IMR-90 (cell line): ENCODE results near the gene SLC25A41. TPM values are rescaled to one million over a fixed set of nuclear protein-coding genes. Genes with fewer than 3 reads are reported as not detected.

Experiments used
- ATAC-seq: fragments of 200-7000 bp; cut with Tn5 transposase; 2 replicates; pipeline ENCODE4 v1.9.1; 2020; ENCODE audit warnings: low read depth, mild to moderate bottlenecking, moderate library complexity
- BruUV-seq: library from RNA; stranded (reverse); fragments of 400-500 nt; replicated peaks from 2 replicates; lab custom pipeline; 2021; lab: Mats Ljungman, UMichigan
- CTCF ChIA-PET: fragments of 300-600 bp; formaldehyde crosslinking; extraction: SDS; loops from one replicate; lab custom pipeline; 2021; ENCODE audit warnings: antibody characterized with exemption; lab: Yijun Ruan, JAX
- POLR2A ChIA-PET: fragments of 300-600 bp; sonication (Branson Sonifier 250); formaldehyde crosslinking; loops from one replicate; lab custom pipeline; 2022; ENCODE audit warnings: antibody characterized with exemption; ENCODE audit not compliant: unreplicated experiment; lab: Charles Lee
- DNase-seq: peaks from one replicate; pipeline ENCODE4 v3.0.0; 2013
- H2AFZ ChIP-seq: replicated peaks from 2 replicates; pipeline ENCODE3; 2013; ENCODE audit warnings: low read length, mild to moderate bottlenecking; ENCODE audit not compliant: poor library complexity
- H2AK5ac ChIP-seq: 2 replicates; pipeline ENCODE4 v1.6.1; 2013; ENCODE audit warnings: low read depth, low read length, inconsistent platforms
- H2AK9ac ChIP-seq: replicated peaks from 2 replicates; pipeline ENCODE3; 2013; ENCODE audit warnings: mild to moderate bottlenecking, low read depth, low read length, moderate library complexity; ENCODE audit not compliant: poor library complexity
- H2BK120ac ChIP-seq: 2 replicates; pipeline ENCODE4 v1.6.1; 2013; ENCODE audit warnings: low read depth, low read length, inconsistent platforms
- H2BK15ac ChIP-seq: 3 replicates; pipeline ENCODE4 v1.6.1; 2013; ENCODE audit warnings: low read depth, low read length, inconsistent platforms
- H2BK20ac ChIP-seq: 2 replicates; pipeline ENCODE4 v1.6.1; 2013; ENCODE audit warnings: low read depth, mild to moderate bottlenecking, inconsistent platforms, low read length, moderate library complexity
- H2BK5ac ChIP-seq: 2 replicates; pipeline ENCODE4 v1.6.1; 2013; ENCODE audit warnings: mild to moderate bottlenecking, low read depth, low read length, inconsistent platforms; ENCODE audit not compliant: poor library complexity, severe bottlenecking
- H3K14ac ChIP-seq: replicated peaks from 2 replicates; pipeline ENCODE4 v1.6.1; 2013; ENCODE audit warnings: low read depth, low read length, inconsistent platforms
- H3K18ac ChIP-seq: 2 replicates; pipeline ENCODE4 v1.6.1; 2013; ENCODE audit warnings: low read depth, low read length, control low read depth
- H3K23ac ChIP-seq: 2 replicates; pipeline ENCODE4 v1.6.1; 2013; ENCODE audit warnings: low read depth, low read length, inconsistent platforms
- H3K27ac ChIP-seq: 2 replicates; pipeline ENCODE4 v1.5.1; 2013; ENCODE audit warnings: mild to moderate bottlenecking, control low read depth, low read length; ENCODE audit not compliant: insufficient read depth
- H3K27me3 ChIP-seq: 2 replicates; pipeline ENCODE4 v1.6.1; 2013; ENCODE audit warnings: low read length; ENCODE audit not compliant: control insufficient read depth, insufficient read depth
- H3K36me3 ChIP-seq: 2 replicates; pipeline ENCODE4 v1.6.1; 2013; ENCODE audit warnings: low read length, mixed read lengths; ENCODE audit not compliant: control insufficient read depth, insufficient read depth
- H3K4ac ChIP-seq: 2 replicates; pipeline ENCODE4 v1.6.1; 2013; ENCODE audit warnings: low read depth, low read length, inconsistent platforms
- H3K4me1 ChIP-seq: 2 replicates; pipeline ENCODE4 v1.6.1; 2013; ENCODE audit warnings: low read length, mixed read lengths; ENCODE audit not compliant: control insufficient read depth, insufficient read depth
- H3K4me2 ChIP-seq: 2 replicates; pipeline ENCODE4 v1.6.1; 2013; ENCODE audit warnings: low read depth, mild to moderate bottlenecking, control low read depth, low read length, moderate library complexity
- H3K4me3 ChIP-seq: 2 replicates; pipeline ENCODE4 v1.5.1; 2013; ENCODE audit warnings: low read depth, mild to moderate bottlenecking, control low read depth, low read length, moderate library complexity; ENCODE audit not compliant: insufficient read depth
- H3K56ac ChIP-seq: 2 replicates; pipeline ENCODE4 v1.6.1; 2013; ENCODE audit warnings: low read length, inconsistent platforms; ENCODE audit not compliant: insufficient read depth; ENCODE audit errors: extremely low read depth
- H3K79me1 ChIP-seq, 2 experiments: 2 replicates each; pipeline ENCODE4 v1.6.1; 2013; ENCODE audit warnings: low read length in 2 of 2, inconsistent platforms in 1 of 2, low read depth in 1 of 2
- H3K9ac ChIP-seq: 2 replicates; pipeline ENCODE4 v1.6.1; 2013; ENCODE audit warnings: low read depth, low read length, control low read depth
- H3K9me1 ChIP-seq: 2 replicates; pipeline ENCODE4 v1.6.1; 2013; ENCODE audit warnings: low read length, inconsistent platforms; ENCODE audit not compliant: insufficient read depth
- H3K9me3 ChIP-seq: 2 replicates; pipeline ENCODE4 v1.6.1; 2013; ENCODE audit warnings: low read length; ENCODE audit not compliant: control insufficient read depth, insufficient read depth
- H4K20me1 ChIP-seq: 2 replicates; pipeline ENCODE4 v1.6.1; 2013; ENCODE audit warnings: low read length, inconsistent platforms; ENCODE audit not compliant: insufficient read depth
- H4K5ac ChIP-seq: 2 replicates; pipeline ENCODE4 v1.6.1; 2013; ENCODE audit warnings: mild to moderate bottlenecking, low read depth, low read length, control low read depth
- H4K8ac ChIP-seq, 2 experiments: 2 replicates each; pipeline ENCODE4 v1.6.1; 2013; ENCODE audit warnings: low read depth in 2 of 2, low read length in 2 of 2, control low read depth in 1 of 2, inconsistent platforms in 1 of 2
- H4K91ac ChIP-seq: 2 replicates; pipeline ENCODE4 v1.6.1; 2013; ENCODE audit warnings: low read depth, low read length, inconsistent platforms; ENCODE audit not compliant: insufficient read depth
- CEBPB ChIP-seq: IDR thresholded peaks from 2 replicates; pipeline ENCODE4 v1.6.1; 2012; ENCODE audit warnings: low read depth, low read length, improper control_type of control experiment
- CHD1 ChIP-seq: IDR thresholded peaks from 2 replicates; pipeline ENCODE4 v1.6.1; 2012; ENCODE audit warnings: low read depth, low read length, improper control_type of control experiment
- FOS ChIP-seq: fragments of 150-350 bp; IDR thresholded peaks from 2 replicates; pipeline ENCODE4 v1.6.1; 2016; ENCODE audit warnings: low read depth, low read length
- MAFK ChIP-seq: IDR thresholded peaks from 2 replicates; pipeline ENCODE4 v1.6.1; 2012; ENCODE audit warnings: low read depth, low read length, improper control_type of control experiment
- MAZ ChIP-seq: IDR thresholded peaks from 2 replicates; pipeline ENCODE4 v1.6.1; 2012; ENCODE audit warnings: low read depth, mild to moderate bottlenecking, low read length, improper control_type of control experiment, moderate library complexity, borderline replicate concordance
- MXI1 ChIP-seq: IDR thresholded peaks from 2 replicates; pipeline ENCODE4 v1.6.1; 2012; ENCODE audit warnings: low read depth, mild to moderate bottlenecking, low read length, moderate library complexity, borderline replicate concordance
- NFE2L2 ChIP-seq: fragments of 150-350 bp; IDR thresholded peaks from 2 replicates; pipeline ENCODE4 v1.6.1; 2016; ENCODE audit warnings: low read depth, mild to moderate bottlenecking, low read length
- POLR2A ChIP-seq: IDR thresholded peaks from 2 replicates; pipeline ENCODE4 v1.6.1; 2012; ENCODE audit warnings: mild to moderate bottlenecking, low read depth, low read length
- RAD21 ChIP-seq: IDR thresholded peaks from 2 replicates; pipeline ENCODE4 v1.6.1; 2012; ENCODE audit warnings: low read length, improper control_type of control experiment
- RCOR1 ChIP-seq: IDR thresholded peaks from 2 replicates; pipeline ENCODE4 v1.6.1; 2012; ENCODE audit warnings: mild to moderate bottlenecking, low read length, improper control_type of control experiment; ENCODE audit not compliant: insufficient replicate concordance
- RFX5 ChIP-seq: IDR thresholded peaks from 2 replicates; pipeline ENCODE4 v1.8.0; 2012; ENCODE audit warnings: low read depth, mild to moderate bottlenecking, low read length, moderate library complexity
- SMC3 ChIP-seq: fragments of 150-350 bp; IDR thresholded peaks from 2 replicates; pipeline ENCODE4 v1.6.1; 2016; ENCODE audit warnings: low read depth, mild to moderate bottlenecking, antibody characterized with exemption, low read length, moderate library complexity
- WGBS, 2 experiments: methylation state at CpG; one replicate each; pipeline versions ENCODE4 v1.1.5 to v1.1.7; 2013; ENCODE audit warnings: missing lambda C conversion rate in 2 of 2; ENCODE audit not compliant: insufficient read length in 1 of 2; ENCODE audit errors: extremely low coverage in 2 of 2; 5-methylcytosine and 5-hydroxymethylcytosine counted together
- dilution Hi-C: fragments of 300-500 bp; cut with HindIII; formaldehyde crosslinking; loops from one replicate; pipeline ENCODE4 v1.14.3; 2018; ENCODE audit warnings: low sequenced_read_pairs; ENCODE audit not compliant: unreplicated experiment
- in situ Hi-C: fragments of 300-500 bp; cut with MboI; formaldehyde crosslinking; loops from 3 replicates; pipeline ENCODE4 v1.14.3; 2019; ENCODE audit warnings: low sequenced_read_pairs, inconsistent platforms, mixed read lengths
- intact Hi-C: fragments of 100-400 bp; cut with micrococcal nuclease; formaldehyde crosslinking; loops from 2 replicates; pipeline ENCODE4 v1.10.0; 2022
- polyA plus RNA-seq, 3 experiments: library from polyadenylated mRNA; depleted of rRNA; stranded (reverse); fragments of >200 nt; gene quantifications; 2 replicates each; pipeline ENCODE4 v1.2.3, GENCODE V29; 2012; ENCODE audit warnings: low replicate concordance in 1 of 3
- total RNA-seq: library from RNA; depleted of rRNA; stranded (reverse); fragments of >200 nt; gene quantifications from 2 replicates; pipeline ENCODE4 v1.2.3, GENCODE V29; 2012
- TF ChIP-seq, protein P1 (sequence below): fragments of 150-350 bp; IDR thresholded peaks from 2 replicates; pipeline ENCODE4 v1.6.1; 2017; ENCODE audit warnings: mild to moderate bottlenecking, antibody characterized with exemption, low read length, low read depth
- TF ChIP-seq, protein P2 (sequence below): conservative IDR thresholded peaks from 2 replicates; pipeline ENCODE4 v1.5.1; 2012; ENCODE audit warnings: mild to moderate bottlenecking, low read depth, low read length, improper control_type of control experiment
- TF ChIP-seq, protein P3 (sequence below): fragments of 150-350 bp; IDR thresholded peaks from 2 replicates; pipeline ENCODE4 v1.6.1; 2016; ENCODE audit warnings: low read depth, mild to moderate bottlenecking, low read length, moderate library complexity, borderline replicate concordance

The SLC25A41 gene
- total and polyA plus RNA-seq, 2 of the 4 experiments (the other 2 are of a cell fraction), result not detected

DNA sequence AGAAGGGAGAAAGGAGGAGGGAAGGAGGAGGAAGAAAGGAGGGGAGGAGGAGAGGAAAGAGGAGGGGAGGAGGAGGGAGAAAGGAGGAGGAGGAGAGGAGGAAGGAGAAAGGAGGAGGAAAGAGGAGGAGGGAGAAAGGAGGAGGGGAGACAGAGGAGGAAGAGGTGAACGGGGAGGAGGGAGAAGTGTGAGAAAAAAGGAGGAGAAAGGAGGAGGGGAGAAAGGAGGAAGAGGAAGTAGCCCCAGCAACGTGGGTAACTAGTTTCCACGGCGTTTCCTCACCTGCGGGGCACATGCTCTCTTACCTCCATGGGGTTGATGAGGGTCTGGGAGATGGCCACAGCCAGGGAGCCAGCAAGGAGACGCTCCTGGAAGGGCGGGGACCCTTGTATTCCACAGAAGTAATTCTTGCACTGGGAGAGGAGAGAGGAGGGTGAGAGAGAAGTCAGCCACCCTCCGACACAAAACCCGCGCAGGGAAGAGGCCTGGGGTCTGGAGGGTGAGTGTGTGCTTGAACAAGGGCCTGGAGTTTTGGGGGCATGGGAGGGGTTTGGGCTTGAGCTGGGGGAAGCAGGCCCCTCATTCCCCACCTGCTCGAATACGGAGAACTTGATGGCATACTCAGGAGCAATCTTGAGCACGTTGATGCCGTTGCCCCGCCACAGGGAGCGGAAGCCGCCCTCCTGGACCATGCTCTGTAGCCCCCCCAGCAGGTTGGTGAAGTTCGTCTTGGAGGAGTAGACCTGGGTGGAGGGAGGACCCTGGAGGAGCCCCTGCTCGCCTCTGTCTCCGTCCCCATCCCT lies 3.9 kb downstream of the SLC25A41 start:
- Histone ChIP-seq H4K91ac (no peak overlapping the region), H3K9ac (no peak overlapping the region), H2BK15ac (no peak overlapping the region), H3K9me3 (peaks cover 3% of the 10 kb centered on the region; the same call in 1 of the 2 replicates), H3K79me1 (0 out of 4 replicates have a peak, but pooled peaks cover 0 to 3% of the 10 kb centered on the region in 2 experiments), H2BK120ac (no peak overlapping the region), H2AK9ac (no peak overlapping the region), H2BK5ac (no peak overlapping the region), H4K8ac (no peak overlapping the region), H3K56ac (no peak overlapping the region), H3K4me2 (no peak overlapping the region), H3K27ac (no peak overlapping the region), H2AK5ac (no peak overlapping the region), H3K4ac (no peak overlapping the region), H3K4me3 (no peak overlapping the region), H4K20me1 (no peaks in the 10 kb centered on the region), H2AFZ (peak overlapping the region; percentile 32), H3K23ac (no peak overlapping the region), H3K36me3 (no peaks in the 10 kb centered on the region), H3K27me3 (peaks cover 8% of the 10 kb centered on the region; the same call in 1 of the 2 replicates), H3K14ac (no peak overlapping the region), H4K5ac (no peak overlapping the region), H2BK20ac (no peak overlapping the region), H3K18ac (no peak overlapping the region), H3K4me1 (peaks cover 2% of the 10 kb centered on the region; the same call in 1 of the 2 replicates), H3K9me1 (no peaks in the 10 kb centered on the region)
- dilution Hi-C loops, result no loop called here
- in situ Hi-C loops, result no loop called here
- CTCF ChIA-PET, result no interaction called here
- no TSS peak for BruUV-seq
- no peak for DNase-seq
- POLR2A ChIA-PET, result no interaction called here
- no CpG with 5 or more reads among the region's 20 CpGs for WGBS, 2 experiments
- ATAC-seq, result no peak
- intact Hi-C loops, result no loop called here
- TF ChIP-seq MXI1, result no peak
- TF ChIP-seq CEBPB, result no peak
- no peak for TF ChIP-seq CHD1
- TF ChIP-seq MAFK, result no peak
- TF ChIP-seq MAZ, result no peak
- TF ChIP-seq, protein P1, sequence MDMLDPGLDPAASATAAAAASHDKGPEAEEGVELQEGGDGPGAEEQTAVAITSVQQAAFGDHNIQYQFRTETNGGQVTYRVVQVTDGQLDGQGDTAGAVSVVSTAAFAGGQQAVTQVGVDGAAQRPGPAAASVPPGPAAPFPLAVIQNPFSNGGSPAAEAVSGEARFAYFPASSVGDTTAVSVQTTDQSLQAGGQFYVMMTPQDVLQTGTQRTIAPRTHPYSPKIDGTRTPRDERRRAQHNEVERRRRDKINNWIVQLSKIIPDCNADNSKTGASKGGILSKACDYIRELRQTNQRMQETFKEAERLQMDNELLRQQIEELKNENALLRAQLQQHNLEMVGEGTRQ, result no peak
- TF ChIP-seq, protein P2, sequence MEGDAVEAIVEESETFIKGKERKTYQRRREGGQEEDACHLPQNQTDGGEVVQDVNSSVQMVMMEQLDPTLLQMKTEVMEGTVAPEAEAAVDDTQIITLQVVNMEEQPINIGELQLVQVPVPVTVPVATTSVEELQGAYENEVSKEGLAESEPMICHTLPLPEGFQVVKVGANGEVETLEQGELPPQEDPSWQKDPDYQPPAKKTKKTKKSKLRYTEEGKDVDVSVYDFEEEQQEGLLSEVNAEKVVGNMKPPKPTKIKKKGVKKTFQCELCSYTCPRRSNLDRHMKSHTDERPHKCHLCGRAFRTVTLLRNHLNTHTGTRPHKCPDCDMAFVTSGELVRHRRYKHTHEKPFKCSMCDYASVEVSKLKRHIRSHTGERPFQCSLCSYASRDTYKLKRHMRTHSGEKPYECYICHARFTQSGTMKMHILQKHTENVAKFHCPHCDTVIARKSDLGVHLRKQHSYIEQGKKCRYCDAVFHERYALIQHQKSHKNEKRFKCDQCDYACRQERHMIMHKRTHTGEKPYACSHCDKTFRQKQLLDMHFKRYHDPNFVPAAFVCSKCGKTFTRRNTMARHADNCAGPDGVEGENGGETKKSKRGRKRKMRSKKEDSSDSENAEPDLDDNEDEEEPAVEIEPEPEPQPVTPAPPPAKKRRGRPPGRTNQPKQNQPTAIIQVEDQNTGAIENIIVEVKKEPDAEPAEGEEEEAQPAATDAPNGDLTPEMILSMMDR, result no peak
- TF ChIP-seq RCOR1, result no peak
- TF ChIP-seq RAD21, result no peak
- TF ChIP-seq RFX5, result no peak
- no peak for TF ChIP-seq SMC3
- no peak for TF ChIP-seq NFE2L2
- TF ChIP-seq, protein P3, sequence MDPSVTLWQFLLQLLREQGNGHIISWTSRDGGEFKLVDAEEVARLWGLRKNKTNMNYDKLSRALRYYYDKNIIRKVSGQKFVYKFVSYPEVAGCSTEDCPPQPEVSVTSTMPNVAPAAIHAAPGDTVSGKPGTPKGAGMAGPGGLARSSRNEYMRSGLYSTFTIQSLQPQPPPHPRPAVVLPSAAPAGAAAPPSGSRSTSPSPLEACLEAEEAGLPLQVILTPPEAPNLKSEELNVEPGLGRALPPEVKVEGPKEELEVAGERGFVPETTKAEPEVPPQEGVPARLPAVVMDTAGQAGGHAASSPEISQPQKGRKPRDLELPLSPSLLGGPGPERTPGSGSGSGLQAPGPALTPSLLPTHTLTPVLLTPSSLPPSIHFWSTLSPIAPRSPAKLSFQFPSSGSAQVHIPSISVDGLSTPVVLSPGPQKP, result no peak
- no peak for TF ChIP-seq FOS
- no peak for TF ChIP-seq POLR2A
